GM19467 (cell line): Measurements from ENCODE around the gene SPATA12.
A peak's percentile ranks its signal among the peaks of the same experiment; 100 is the strongest.

Experiments
- ATAC-seq: cut with Tn5 transposase; IDR thresholded peaks from one replicate; pipeline ENCODE4 v1.9.1; 2021; ENCODE audit warnings: mild to moderate bottlenecking, moderate library complexity; ENCODE audit not compliant: unreplicated experiment

SPATA12 gene

GRCh38 chr3:57048728-57049127, 11.7 kb upstream of the SPATA12 start:
- no peak for ATAC-seq

- no peak for ATAC-seq
These were observed 7.8 kb upstream of the SPATA12 start for GRCh38 chr3:57052662-57053061.

- no peak for ATAC-seq
These were observed 7.3 kb upstream of the SPATA12 start for GRCh38 chr3:57053122-57053521.

- no peak for ATAC-seq
These were observed 3.1 kb upstream of the SPATA12 start for GRCh38 chr3:57057351-57057750.

- ATAC-seq = no peak
These were observed 1.1 kb upstream of the SPATA12 start for GRCh38 chr3:57059411-57059810.

GRCh38 chr3:57061556-57061955, 1.1 kb downstream of the SPATA12 start:
- ATAC-seq = no peak

GRCh38 chr3:57062101-57062631, 1.7 kb downstream of the SPATA12 start:
- ATAC-seq = no peak

GRCh38 chr3:57063032-57063431, 2.6 kb downstream of the SPATA12 start:
- no peak for ATAC-seq

GRCh38 chr3:57064001-57064400, 3.5 kb downstream of the SPATA12 start:
- ATAC-seq = no peak

- no peak for ATAC-seq
These were observed 4.1 kb downstream of the SPATA12 start for GRCh38 chr3:57064572-57064971.

- ATAC-seq = no peak
These were observed 5.1 kb downstream of the SPATA12 start for GRCh38 chr3:57065588-57065987.

- ATAC-seq = no peak
These were observed 6.0 kb downstream of the SPATA12 start for GRCh38 chr3:57066471-57066870.

GRCh38 chr3:57068437-57069089, 8.1 kb downstream of the SPATA12 start:
- ATAC-seq = peak; percentile 94

GRCh38 chr3:57069503-57069902, 9.0 kb downstream of the SPATA12 start:
- no peak for ATAC-seq

- ATAC-seq = no peak
These were observed 13.2 kb downstream of the SPATA12 start for GRCh38 chr3:57073628-57074027.

- ATAC-seq = no peak
These were observed 13.7 kb downstream of the SPATA12 start for GRCh38 chr3:57074135-57074534.

- ATAC-seq = no peak
These were observed 16.0 kb downstream of the SPATA12 start for GRCh38 chr3:57076422-57076951.

- ATAC-seq = no peak
These were observed 17.3 kb downstream of the SPATA12 start for GRCh38 chr3:57077630-57078343.

GRCh38 chr3:57078344-57078634, 17.8 kb downstream of the SPATA12 start:
- ATAC-seq = no peak

GRCh38 chr3:57078635-57079473, 18.4 kb downstream of the SPATA12 start:
- no peak for ATAC-seq

GRCh38 chr3:57079474-57079831, 19.0 kb downstream of the SPATA12 start:
- no peak for ATAC-seq

GRCh38 chr3:57080171-57080570, 19.7 kb downstream of the SPATA12 start:
- no peak for ATAC-seq
